Esophagus muscularis mucosa (tissue), 4 donors: Measurements from ENCODE around the gene PPP6R3. TPM values are rescaled to one million over a fixed set of nuclear protein-coding genes. Genes with fewer than 3 reads are reported as not detected.
A peak's percentile ranks its signal among the peaks of the same experiment; 100 is the strongest.

Experiments used
- DNase-seq: peaks from one replicate; pipeline ENCODE4 v3.0.0-alpha.2; 2017; ENCODE audit errors: extremely low spot score
- H3K27ac ChIP-seq, 4 donors: fragments of 200-600 bp; sonication (generic); replicated peaks in 1 of 4; 1 replicate in 3 of 4; 2 replicates in 1 of 4; pipeline ENCODE4 v1.5.1; 2016 to 2019; ENCODE audit warnings: mild to moderate bottlenecking in 1 of 4
- H3K27me3 ChIP-seq, 4 donors: fragments of 200-600 bp; sonication (generic); one replicate each; pipeline versions ENCODE4 v1.5.1 to v1.6.0; 2016 to 2019
- H3K36me3 ChIP-seq, 4 donors: fragments of 200-600 bp; sonication (generic); one replicate each; pipeline ENCODE4 v1.5.1; 2016 to 2019
- H3K4me1 ChIP-seq, 4 donors: fragments of 200-600 bp; sonication (generic); one replicate each; pipeline ENCODE4 v1.5.1; 2016 to 2019
- H3K4me3 ChIP-seq, 4 donors: fragments of 200-600 bp; sonication (generic); 1 replicate in 2 of 4; 2 replicates in 2 of 4; pipeline ENCODE4 v1.5.1; 2016 to 2019; ENCODE audit warnings: mild to moderate bottlenecking in 4 of 4, moderate library complexity in 1 of 4
- H3K9me3 ChIP-seq, 4 donors: fragments of 200-600 bp; sonication (generic); 1 replicate in 3 of 4; 2 replicates in 1 of 4; pipeline ENCODE4 v1.5.1; 2016 to 2019
- EP300 ChIP-seq: sonication (generic); formaldehyde crosslinking; IDR thresholded peaks from one replicate; pipeline ENCODE4 v1.6.1; 2017; ENCODE audit warnings: antibody characterized with exemption
- POLR2A ChIP-seq: fragments of 450-650 bp; IDR thresholded peaks from one replicate; pipeline ENCODE4 v1.6.1; 2017; ENCODE audit warnings: antibody characterized with exemption, moderate library complexity, mild to moderate bottlenecking, low read depth
- POLR2AphosphoS5 ChIP-seq, 2 donors: sonication (generic); formaldehyde crosslinking; IDR thresholded peaks; one replicate each; pipeline ENCODE4 v1.6.1; 2017; ENCODE audit warnings: antibody characterized with exemption in 2 of 2
- WGBS: methylation state at CpG from one replicate; pipeline ENCODE4 v1.1.5; 2018; 5-methylcytosine and 5-hydroxymethylcytosine counted together
- intact Hi-C: fragments of 100-400 bp; cut with DNase I; formaldehyde crosslinking; loops from one replicate; pipeline ENCODE4 v1.15.1; 2023
- total RNA-seq, 4 donors: library from RNA; depleted of rRNA; stranded (reverse); fragments of >200 nt; gene quantifications; one replicate each; pipeline versions ENCODE4 v1.1.0 to v1.2.1, GENCODE V29; 2016
- TF ChIP-seq, protein P1 (sequence below), 3 experiments: fragments of 200-600 bp in 2 of 3; fragments of 450-650 bp in 1 of 3; sonication (generic) in 2 of 3; IDR thresholded peaks; one replicate each; pipeline ENCODE4 v1.5.1; 2017 to 2019; ENCODE audit warnings: antibody characterized with exemption in 3 of 3, mild to moderate bottlenecking in 2 of 3, moderate library complexity in 1 of 3

PPP6R3 gene
- total RNA-seq, 4 donors from 2014 or later = 106 to 132 (median 116) TPM

DNA sequence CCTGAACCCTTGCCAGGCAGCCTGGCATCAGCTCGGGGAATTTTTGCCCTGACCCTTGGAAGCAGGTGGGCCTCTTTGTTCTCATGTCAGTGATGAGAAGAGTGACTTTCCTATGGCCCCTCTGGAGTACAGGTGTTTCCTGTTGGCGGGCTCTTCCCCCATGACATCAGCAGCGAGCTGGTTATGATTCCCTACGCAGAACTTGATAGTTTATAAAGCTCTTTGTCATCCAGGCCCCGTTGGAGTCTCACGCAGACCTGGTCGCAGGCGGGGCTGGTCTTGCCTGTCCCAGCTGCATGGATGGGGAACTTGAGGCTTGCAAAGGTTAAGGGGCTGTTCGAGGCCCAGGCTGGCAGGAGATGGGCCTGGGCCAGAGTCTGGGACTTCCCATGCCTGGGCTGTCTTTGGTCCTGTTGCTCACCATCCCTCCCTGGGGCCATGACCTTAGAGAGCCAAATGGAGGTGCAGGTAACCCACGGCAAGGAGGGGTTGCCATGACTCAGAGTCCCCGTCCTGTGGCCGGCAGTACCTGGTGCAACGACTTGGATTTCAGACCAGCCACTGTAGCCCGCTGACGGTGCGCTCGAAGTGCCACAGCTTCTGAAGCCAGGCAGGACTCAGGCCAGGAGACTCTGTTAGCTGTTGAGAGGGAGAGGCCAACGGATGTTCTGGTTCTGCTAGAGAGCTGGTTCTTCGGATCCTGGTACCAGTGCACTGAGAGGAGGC lies 45.9 kb upstream of the PPP6R3 start:
- TF ChIP-seq, protein P1, sequence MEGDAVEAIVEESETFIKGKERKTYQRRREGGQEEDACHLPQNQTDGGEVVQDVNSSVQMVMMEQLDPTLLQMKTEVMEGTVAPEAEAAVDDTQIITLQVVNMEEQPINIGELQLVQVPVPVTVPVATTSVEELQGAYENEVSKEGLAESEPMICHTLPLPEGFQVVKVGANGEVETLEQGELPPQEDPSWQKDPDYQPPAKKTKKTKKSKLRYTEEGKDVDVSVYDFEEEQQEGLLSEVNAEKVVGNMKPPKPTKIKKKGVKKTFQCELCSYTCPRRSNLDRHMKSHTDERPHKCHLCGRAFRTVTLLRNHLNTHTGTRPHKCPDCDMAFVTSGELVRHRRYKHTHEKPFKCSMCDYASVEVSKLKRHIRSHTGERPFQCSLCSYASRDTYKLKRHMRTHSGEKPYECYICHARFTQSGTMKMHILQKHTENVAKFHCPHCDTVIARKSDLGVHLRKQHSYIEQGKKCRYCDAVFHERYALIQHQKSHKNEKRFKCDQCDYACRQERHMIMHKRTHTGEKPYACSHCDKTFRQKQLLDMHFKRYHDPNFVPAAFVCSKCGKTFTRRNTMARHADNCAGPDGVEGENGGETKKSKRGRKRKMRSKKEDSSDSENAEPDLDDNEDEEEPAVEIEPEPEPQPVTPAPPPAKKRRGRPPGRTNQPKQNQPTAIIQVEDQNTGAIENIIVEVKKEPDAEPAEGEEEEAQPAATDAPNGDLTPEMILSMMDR (IDR thresholded peaks at IDR 0.05) = no peak
- peak in 1 of 2 donors; percentile 6 for TF ChIP-seq POLR2AphosphoS5 (IDR thresholded peaks at IDR 0.05)
- Histone ChIP-seq H3K36me3 (peaks cover 46 to 95% (median 86%) of the 10 kb centered on the region in 4 donors), H3K4me1 (peaks cover 0 to 27% (median 21%) of the 10 kb centered on the region in 4 donors), H3K27me3 (no peaks in the 10 kb centered on the region), H3K4me3 (no peak overlapping the region), H3K9me3 (no peaks in the 10 kb centered on the region), H3K27ac (no peak overlapping the region)
- intact Hi-C loops = no loop called here
- no peak for DNase-seq
- WGBS = 77% methylated on average over 13 of the region's 19 CpGs

DNA sequence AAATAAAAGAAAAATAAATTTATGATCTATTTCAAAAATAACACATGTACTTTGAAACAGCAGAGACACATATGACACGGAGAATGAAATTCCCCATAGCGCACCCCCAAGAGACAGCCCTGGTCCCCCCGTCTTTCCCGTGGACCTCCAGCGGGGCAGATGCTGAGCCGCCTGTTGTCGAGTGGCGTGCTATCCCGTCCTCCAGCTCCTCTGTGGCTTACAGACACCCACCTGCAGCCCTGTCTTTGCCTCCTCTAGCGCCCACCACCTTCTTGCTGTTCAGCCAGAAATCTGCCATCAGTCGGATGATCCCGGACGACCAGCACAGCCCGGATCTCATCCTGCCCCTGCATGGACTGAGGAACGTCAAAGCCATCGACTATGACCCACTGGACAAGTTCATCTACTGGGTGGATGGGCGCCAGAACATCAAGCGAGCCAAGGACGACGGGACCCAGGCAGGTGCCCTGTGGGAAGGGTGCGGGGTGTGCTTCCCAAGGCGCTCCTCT lies 44.4 kb upstream of the PPP6R3 start:
- Histone ChIP-seq H3K27ac (no peak overlapping the region), H3K4me3 (no peak overlapping the region), H3K27me3 (no peaks in the 10 kb centered on the region), H3K9me3 (no peaks in the 10 kb centered on the region), H3K4me1 (peaks cover 0 to 27% (median 21%) of the 10 kb centered on the region in 4 donors), H3K36me3 (peaks cover 37 to 95% (median 80%) of the 10 kb centered on the region in 4 donors)
- 91% methylated on average over 22 of the region's 22 CpGs for WGBS
- intact Hi-C loops = no loop called here
- TF ChIP-seq EP300 (no peak), POLR2AphosphoS5 (IDR thresholded peaks at IDR 0.05) (no peak), POLR2A (no peak)
- TF ChIP-seq, protein P1 (IDR thresholded peaks at IDR 0.05) = no peak
- no peak for DNase-seq

DNA sequence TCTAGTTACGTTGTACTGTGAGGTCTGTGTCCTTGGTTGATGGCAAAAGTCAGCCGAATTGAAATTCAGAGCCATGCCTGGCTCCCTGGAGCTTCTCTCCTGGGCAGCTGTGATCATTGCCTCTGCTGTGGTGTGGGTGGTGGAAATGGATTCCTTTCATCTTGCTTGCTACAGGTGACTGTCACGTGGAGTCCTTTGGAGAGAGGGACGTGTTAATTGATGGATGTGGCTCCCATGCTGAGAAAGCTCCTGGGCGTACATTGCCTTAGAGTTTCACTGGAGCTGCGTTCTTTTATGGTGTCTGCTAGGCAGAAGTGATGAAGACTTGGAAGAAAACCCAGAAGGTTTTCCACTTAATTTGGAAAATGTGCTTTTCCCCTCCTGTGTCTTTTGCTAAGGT lies 41.9 kb upstream of the PPP6R3 start:
- TF ChIP-seq, protein P1 (IDR thresholded peaks at IDR 0.05) = no peak
- TF ChIP-seq POLR2A (no peak), POLR2AphosphoS5 (IDR thresholded peaks at IDR 0.05) (no peak), EP300 (no peak)

DNA sequence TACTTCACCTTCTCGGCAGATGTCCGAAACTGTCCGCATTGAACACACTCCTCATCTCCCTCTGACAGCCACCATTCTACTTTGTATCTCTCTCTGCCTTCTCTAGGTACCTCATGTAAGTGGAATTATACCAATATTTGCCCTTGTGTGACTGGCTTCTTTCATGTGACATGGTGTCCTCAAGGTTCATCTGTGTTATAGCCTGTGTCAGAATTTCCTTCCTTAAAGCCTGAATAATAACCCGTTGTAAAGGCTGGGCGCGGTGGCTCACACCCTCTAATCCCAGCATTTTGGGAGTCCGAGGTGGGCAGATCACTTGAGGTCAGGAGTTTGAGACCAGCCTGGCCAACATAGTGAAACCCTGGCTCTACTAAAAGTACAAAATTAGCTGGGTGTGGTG lies 40.4 kb upstream of the PPP6R3 start:
- H3K4me3 ChIP-seq = no peak overlapping the region
- peaks cover 21 to 84% (median 70%) of the 10 kb centered on the region in 4 donors for H3K36me3 ChIP-seq
- no peaks in the 10 kb centered on the region for H3K27me3 ChIP-seq
- TF ChIP-seq, protein P1 (IDR thresholded peaks at IDR 0.05) = no peak
- TF ChIP-seq POLR2A (no peak), EP300 (no peak)
- intact Hi-C loops = no loop called here
- H3K9me3 ChIP-seq = no peaks in the 10 kb centered on the region
- no peaks in the 10 kb centered on the region for H3K4me1 ChIP-seq
- no peak overlapping the region for H3K27ac ChIP-seq
- whole genome bisulfite sequencing = 96% methylated on average over 7 of the region's 7 CpGs
- DNase-seq = no peak

More for the DNA sequence above, 41.9 kb upstream of the PPP6R3 start:
- Histone ChIP-seq H3K4me3 (no peak overlapping the region), H3K27me3 (no peaks in the 10 kb centered on the region), H3K27ac (no peak overlapping the region), H3K9me3 (no peaks in the 10 kb centered on the region), H3K36me3 (peaks cover 30 to 84% (median 71%) of the 10 kb centered on the region in 4 donors), H3K4me1 (peaks cover 0 to 11% (median 6%) of the 10 kb centered on the region in 4 donors)
- intact Hi-C loops = no loop called here
- DNase-seq = no peak
- 68% methylated on average over 6 of the region's 6 CpGs for WGBS
